ENCODE results near the gene CAMTA1. TPM values are rescaled to one million over a fixed set of nuclear protein-coding genes. Genes with fewer than 3 reads are reported as not detected.
A peak's percentile ranks its signal among the peaks of the same experiment; 100 is the strongest.

CAMTA1 gene
- total RNA-seq, 1 experiment from 2014 or later, result 85.2 TPM

GRCh38 chr1:7221826-7222694 is 436.8 kb downstream of the CAMTA1 start:
- CTCF ChIA-PET, result no interaction called here
- Histone ChIP-seq H3K9me3 (ENCODE audit: low read depth, low read length, poor library complexity, severe bottlenecking) (no peaks in the 10 kb centered on the region), H3K27ac (ENCODE audit: low read depth, low read length, poor library complexity, severe bottlenecking) (no peak overlapping the region), H3K36me3 (ENCODE audit: insufficient read depth, low read length, poor library complexity, severe bottlenecking) (no peaks in the 10 kb centered on the region), H3K4me1 (ENCODE audit: insufficient read depth, low read length, poor library complexity, severe bottlenecking) (peaks cover 11% of the 10 kb centered on the region), H3K4me3 (ENCODE audit: low read depth, low read length, poor library complexity, severe bottlenecking) (no peak overlapping the region), H3K27me3 (replicated peaks; ENCODE audit: insufficient read depth, low read depth, low read length, poor library complexity) (no peaks in the 10 kb centered on the region)
- DNase-seq (ENCODE audit: low spot score), result no peak
- BruUV-seq (replicated peaks), result no TSS peak
- POLR2A ChIA-PET (ENCODE audit: low non-redundant PET), result no interaction called here
- intact Hi-C loops (cut with micrococcal nuclease; ENCODE audit: unreplicated experiment), result loop anchor here (2.0 kb wide), 1 partner anchor 77 kb away; no protein-coding TSS in a partner anchor
- no peak for TF ChIP-seq CTCF (conservative IDR thresholded peaks at IDR 0.05; ENCODE audit: low read depth, low read length)
- no peak for TF ChIP-seq EZH2 (IDR thresholded peaks at IDR 0.05; ENCODE audit: borderline replicate concordance, low read depth, low read length, poor library complexity, severe bottlenecking)

- ChIA-PET CTCF (no interaction called here), POLR2A (ENCODE audit: low non-redundant PET) (no interaction called here)
- Histone ChIP-seq H3K4me3 (ENCODE audit: low read depth, low read length, poor library complexity, severe bottlenecking) (no peak overlapping the region), H3K27me3 (replicated peaks; ENCODE audit: insufficient read depth, low read depth, low read length, poor library complexity) (no peaks in the 10 kb centered on the region), H3K9me3 (ENCODE audit: low read depth, low read length, poor library complexity, severe bottlenecking) (no peaks in the 10 kb centered on the region), H3K4me1 (ENCODE audit: insufficient read depth, low read length, poor library complexity, severe bottlenecking) (peaks cover 11% of the 10 kb centered on the region), H3K36me3 (ENCODE audit: insufficient read depth, low read length, poor library complexity, severe bottlenecking) (no peaks in the 10 kb centered on the region), H3K27ac (ENCODE audit: low read depth, low read length, poor library complexity, severe bottlenecking) (no peak overlapping the region)
- intact Hi-C loops (cut with micrococcal nuclease; ENCODE audit: unreplicated experiment), result loop anchor here (2.0 kb wide), 1 partner anchor 76 kb away; no protein-coding TSS in a partner anchor
- DNase-seq (ENCODE audit: low spot score), result no peak
- TF ChIP-seq EZH2 (IDR thresholded peaks at IDR 0.05; ENCODE audit: borderline replicate concordance, low read depth, low read length, poor library complexity, severe bottlenecking) (no peak), CTCF (conservative IDR thresholded peaks at IDR 0.05; ENCODE audit: low read depth, low read length) (no peak)
- BruUV-seq (replicated peaks), result no TSS peak
Measured at GRCh38 chr1:7222695-7223015, 437.4 kb downstream of the CAMTA1 start.

- ChIA-PET POLR2A (ENCODE audit: low non-redundant PET) (interaction anchor here (0.6 kb wide), 1 partner anchor 505 kb away, joined by 5 read pairs; no protein-coding TSS in a partner anchor), CTCF (interaction anchor here (0.6 to 1.0 kb wide), 2 partner anchors 231 to 1797 kb away, joined by 3 to 5 read pairs; no protein-coding TSS in a partner anchor)
- intact Hi-C loops (cut with micrococcal nuclease; ENCODE audit: unreplicated experiment), result loop anchor here (2.0 kb wide), 1 partner anchor 75 kb away; no protein-coding TSS in a partner anchor
- DNase-seq (ENCODE audit: low spot score), result peak; percentile 81
- no peak overlapping the region for H3K4me3 ChIP-seq (ENCODE audit: low read depth, low read length, poor library complexity, severe bottlenecking)
- peaks cover 11% of the 10 kb centered on the region for H3K4me1 ChIP-seq (ENCODE audit: insufficient read depth, low read length, poor library complexity, severe bottlenecking)
- H3K27ac ChIP-seq (ENCODE audit: low read depth, low read length, poor library complexity, severe bottlenecking), result no peak overlapping the region
- no TSS peak for BruUV-seq (replicated peaks)
- H3K36me3 ChIP-seq (ENCODE audit: insufficient read depth, low read length, poor library complexity, severe bottlenecking), result no peaks in the 10 kb centered on the region
- no peaks in the 10 kb centered on the region for H3K27me3 ChIP-seq (replicated peaks; ENCODE audit: insufficient read depth, low read depth, low read length, poor library complexity)
- H3K9me3 ChIP-seq (ENCODE audit: low read depth, low read length, poor library complexity, severe bottlenecking), result no peaks in the 10 kb centered on the region
- TF ChIP-seq CTCF (conservative IDR thresholded peaks at IDR 0.05; ENCODE audit: low read depth, low read length), result no peak
- no peak for TF ChIP-seq EZH2 (IDR thresholded peaks at IDR 0.05; ENCODE audit: borderline replicate concordance, low read depth, low read length, poor library complexity, severe bottlenecking)
Measured at GRCh38 chr1:7223334-7224080, 438.3 kb downstream of the CAMTA1 start.

Measured in A673 (cell line).